ENCODE measurements around the gene MYH9.

DNA sequence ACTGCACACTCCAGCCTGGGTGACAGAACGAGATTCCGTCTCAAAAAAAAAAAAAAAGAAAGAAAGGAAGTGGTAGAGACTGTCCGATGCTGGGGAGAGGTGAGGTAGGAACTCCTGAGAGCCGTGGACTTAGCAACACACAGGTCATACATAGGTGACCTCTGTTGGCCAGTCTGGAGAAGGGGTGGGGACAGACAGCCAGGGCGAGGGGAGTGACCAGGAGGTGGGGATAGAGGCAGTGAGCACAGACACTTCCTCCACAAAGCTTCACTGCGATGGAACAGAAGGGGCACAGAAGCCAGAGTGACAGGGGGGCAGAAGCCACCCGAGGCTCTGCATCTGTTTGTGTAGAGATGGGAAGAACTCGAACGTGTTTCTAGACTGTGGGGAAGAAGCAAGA, 47.1 kb downstream of the MYH9 start:
- TF ChIP-seq, protein P1, sequence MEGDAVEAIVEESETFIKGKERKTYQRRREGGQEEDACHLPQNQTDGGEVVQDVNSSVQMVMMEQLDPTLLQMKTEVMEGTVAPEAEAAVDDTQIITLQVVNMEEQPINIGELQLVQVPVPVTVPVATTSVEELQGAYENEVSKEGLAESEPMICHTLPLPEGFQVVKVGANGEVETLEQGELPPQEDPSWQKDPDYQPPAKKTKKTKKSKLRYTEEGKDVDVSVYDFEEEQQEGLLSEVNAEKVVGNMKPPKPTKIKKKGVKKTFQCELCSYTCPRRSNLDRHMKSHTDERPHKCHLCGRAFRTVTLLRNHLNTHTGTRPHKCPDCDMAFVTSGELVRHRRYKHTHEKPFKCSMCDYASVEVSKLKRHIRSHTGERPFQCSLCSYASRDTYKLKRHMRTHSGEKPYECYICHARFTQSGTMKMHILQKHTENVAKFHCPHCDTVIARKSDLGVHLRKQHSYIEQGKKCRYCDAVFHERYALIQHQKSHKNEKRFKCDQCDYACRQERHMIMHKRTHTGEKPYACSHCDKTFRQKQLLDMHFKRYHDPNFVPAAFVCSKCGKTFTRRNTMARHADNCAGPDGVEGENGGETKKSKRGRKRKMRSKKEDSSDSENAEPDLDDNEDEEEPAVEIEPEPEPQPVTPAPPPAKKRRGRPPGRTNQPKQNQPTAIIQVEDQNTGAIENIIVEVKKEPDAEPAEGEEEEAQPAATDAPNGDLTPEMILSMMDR (IDR thresholded peaks at IDR 0.05; ENCODE audit: insufficient read depth, low read length, poor library complexity, severe bottlenecking) = no peak
- TF ChIP-seq EZH2phosphoT487 (conservative IDR thresholded peaks at IDR 0.05; ENCODE audit: low read length) = no peak

All from SU-DHL-6 (cell line).